A673 (cell line): ENCODE data around the gene CCS.

ENCODE experiments used
- EZH2 ChIP-seq: fragments of 200-600 bp; sonication (generic); IDR thresholded peaks from 2 replicates; pipeline ENCODE4 v1.6.1; 2017; ENCODE audit warnings: borderline replicate concordance, low read depth, mild to moderate bottlenecking, mixed read lengths, antibody characterized with exemption, low read length; ENCODE audit not compliant: poor library complexity, severe bottlenecking
- TF ChIP-seq, protein P1 (sequence below): fragments of 300-800, 200-600 bp; sonication (generic); conservative IDR thresholded peaks from 2 replicates; pipeline ENCODE4 v1.5.1; 2017; ENCODE audit warnings: low read depth, mild to moderate bottlenecking, antibody characterized with exemption, low read length, moderate library complexity, mixed read lengths

GRCh38 chr11:66562275-66562674, 30.7 kb upstream of the CCS start:
- TF ChIP-seq EZH2, result no peak
- TF ChIP-seq, protein P1, sequence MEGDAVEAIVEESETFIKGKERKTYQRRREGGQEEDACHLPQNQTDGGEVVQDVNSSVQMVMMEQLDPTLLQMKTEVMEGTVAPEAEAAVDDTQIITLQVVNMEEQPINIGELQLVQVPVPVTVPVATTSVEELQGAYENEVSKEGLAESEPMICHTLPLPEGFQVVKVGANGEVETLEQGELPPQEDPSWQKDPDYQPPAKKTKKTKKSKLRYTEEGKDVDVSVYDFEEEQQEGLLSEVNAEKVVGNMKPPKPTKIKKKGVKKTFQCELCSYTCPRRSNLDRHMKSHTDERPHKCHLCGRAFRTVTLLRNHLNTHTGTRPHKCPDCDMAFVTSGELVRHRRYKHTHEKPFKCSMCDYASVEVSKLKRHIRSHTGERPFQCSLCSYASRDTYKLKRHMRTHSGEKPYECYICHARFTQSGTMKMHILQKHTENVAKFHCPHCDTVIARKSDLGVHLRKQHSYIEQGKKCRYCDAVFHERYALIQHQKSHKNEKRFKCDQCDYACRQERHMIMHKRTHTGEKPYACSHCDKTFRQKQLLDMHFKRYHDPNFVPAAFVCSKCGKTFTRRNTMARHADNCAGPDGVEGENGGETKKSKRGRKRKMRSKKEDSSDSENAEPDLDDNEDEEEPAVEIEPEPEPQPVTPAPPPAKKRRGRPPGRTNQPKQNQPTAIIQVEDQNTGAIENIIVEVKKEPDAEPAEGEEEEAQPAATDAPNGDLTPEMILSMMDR, result no peak
